ENCODE measurements around the gene KCNAB1.
A peak's percentile ranks its signal among the peaks of the same experiment; 100 is the strongest.

GRCh38 chr3:156150434-156151066 lies 30.2 kb downstream of the KCNAB1 start:
- TF ChIP-seq CHD2 (IDR thresholded peaks at IDR 0.05; ENCODE audit: low read length) (no peak), SP2 (IDR thresholded peaks at IDR 0.05; ENCODE audit: low read length) (no peak), GABPA (IDR thresholded peaks at IDR 0.05; ENCODE audit: borderline replicate concordance, insufficient read depth, low read length) (no peak), CEBPB (IDR thresholded peaks at IDR 0.05; ENCODE audit: low read depth, low read length) (no peak), EZH2 (IDR thresholded peaks at IDR 0.05; ENCODE audit: low read depth, low read length, severe bottlenecking) (no peak)
- TF ChIP-seq, protein P1, sequence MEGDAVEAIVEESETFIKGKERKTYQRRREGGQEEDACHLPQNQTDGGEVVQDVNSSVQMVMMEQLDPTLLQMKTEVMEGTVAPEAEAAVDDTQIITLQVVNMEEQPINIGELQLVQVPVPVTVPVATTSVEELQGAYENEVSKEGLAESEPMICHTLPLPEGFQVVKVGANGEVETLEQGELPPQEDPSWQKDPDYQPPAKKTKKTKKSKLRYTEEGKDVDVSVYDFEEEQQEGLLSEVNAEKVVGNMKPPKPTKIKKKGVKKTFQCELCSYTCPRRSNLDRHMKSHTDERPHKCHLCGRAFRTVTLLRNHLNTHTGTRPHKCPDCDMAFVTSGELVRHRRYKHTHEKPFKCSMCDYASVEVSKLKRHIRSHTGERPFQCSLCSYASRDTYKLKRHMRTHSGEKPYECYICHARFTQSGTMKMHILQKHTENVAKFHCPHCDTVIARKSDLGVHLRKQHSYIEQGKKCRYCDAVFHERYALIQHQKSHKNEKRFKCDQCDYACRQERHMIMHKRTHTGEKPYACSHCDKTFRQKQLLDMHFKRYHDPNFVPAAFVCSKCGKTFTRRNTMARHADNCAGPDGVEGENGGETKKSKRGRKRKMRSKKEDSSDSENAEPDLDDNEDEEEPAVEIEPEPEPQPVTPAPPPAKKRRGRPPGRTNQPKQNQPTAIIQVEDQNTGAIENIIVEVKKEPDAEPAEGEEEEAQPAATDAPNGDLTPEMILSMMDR (IDR thresholded peaks at IDR 0.05; ENCODE audit: control extremely low read depth in 1 of 3, insufficient read depth in 1 of 3, low read depth in 1 of 3, low read length in 3 of 3), result peak in 2 of 3 experiments; percentile 73 to 89; a peak in 3 of 4 replicates

Measured in H1 (cell line).